WTC11 (cell line): ENCODE data around the gene ECI1. TPM values are rescaled to one million over a fixed set of nuclear protein-coding genes. Genes with fewer than 3 reads are reported as not detected.

ENCODE experiments used
- ATAC-seq: fragments of 200-7000 bp; cut with Tn5 transposase; 2 replicates; pipeline ENCODE4 v1.10.0; 2021; ENCODE audit warnings: mild to moderate bottlenecking, moderate library complexity
- CTCF ChIA-PET: fragments of 300-600 bp; sonication (Branson Sonifier 250); formaldehyde crosslinking; loops from one replicate; lab custom pipeline; 2021; ENCODE audit warnings: antibody characterized with exemption; lab: Charles Lee
- POLR2A ChIA-PET: fragments of 350-600 bp; sonication (Branson Sonifier 250); formaldehyde crosslinking; loops from one replicate; lab custom pipeline; 2021; ENCODE audit warnings: antibody characterized with exemption; lab: Charles Lee
- DNase-seq: peaks from one replicate; pipeline ENCODE4 v3.0.0; 2021; ENCODE audit warnings: low spot score
- H3K27ac Mint-ChIP-seq: 2 replicates; pipeline ENCODE4 v1.8.0; 2021; ENCODE audit warnings: mixed read lengths
- H3K27me3 Mint-ChIP-seq: 2 replicates; pipeline ENCODE4 v1.8.0; 2021; ENCODE audit warnings: low read depth, mild to moderate bottlenecking, moderate library complexity, mixed read lengths
- H3K36me3 Mint-ChIP-seq: 2 replicates; pipeline ENCODE4 v1.8.0; 2021; ENCODE audit warnings: mixed read lengths
- H3K4me1 Mint-ChIP-seq: 2 replicates; pipeline ENCODE4 v1.8.0; 2022; ENCODE audit warnings: mixed read lengths
- H3K4me3 Mint-ChIP-seq: 2 replicates; pipeline ENCODE4 v1.8.0; 2021; ENCODE audit warnings: mild to moderate bottlenecking, moderate library complexity, mixed read lengths
- H3K9me3 Mint-ChIP-seq: 2 replicates; pipeline ENCODE4 v1.8.0; 2021; ENCODE audit warnings: mixed read lengths
- CREB1 ChIP-seq: sonication (generic); formaldehyde crosslinking; IDR thresholded peaks from 2 replicates; pipeline ENCODE4 v1.8.0; 2023; ENCODE audit warnings: mild to moderate bottlenecking, missing genetic modification reagents
- EMX1 ChIP-seq: fragments of 250-450 bp; sonication (Bioruptor Pico); IDR thresholded peaks from 2 replicates; pipeline ENCODE4 v1.8.0; 2021; ENCODE audit warnings: mild to moderate bottlenecking
- MYBL2 ChIP-seq: sonication (generic); formaldehyde crosslinking; IDR thresholded peaks from 2 replicates; pipeline ENCODE4 v1.8.1; 2023; ENCODE audit warnings: mild to moderate bottlenecking, moderate library complexity, missing genetic modification reagents
- NFATC4 ChIP-seq: fragments of 250-450 bp; sonication (Bioruptor Pico); IDR thresholded peaks from 2 replicates; pipeline ENCODE4 v1.9.0; 2021; ENCODE audit warnings: mild to moderate bottlenecking
- NFE2L1 ChIP-seq: sonication (generic); formaldehyde crosslinking; IDR thresholded peaks from 2 replicates; pipeline ENCODE4 v1.8.1; 2023; ENCODE audit warnings: missing genetic modification reagents
- NR2C2 ChIP-seq: sonication (generic); formaldehyde crosslinking; IDR thresholded peaks from 2 replicates; pipeline ENCODE4 v1.8.0; 2022; ENCODE audit warnings: mild to moderate bottlenecking, missing genetic modification reagents
- SMAD3 ChIP-seq: sonication (generic); formaldehyde crosslinking; IDR thresholded peaks from 2 replicates; pipeline ENCODE4 v1.8.0; 2022; ENCODE audit warnings: missing genetic modification reagents, mild to moderate bottlenecking, borderline replicate concordance
- ZNF121 ChIP-seq: sonication (generic); formaldehyde crosslinking; IDR thresholded peaks from 2 replicates; pipeline ENCODE4 v1.8.0; 2023; ENCODE audit warnings: missing genetic modification reagents
- total RNA-seq: library from RNA; stranded (reverse); gene quantifications from 3 replicates; pipeline ENCODE4 v1.2.3, GENCODE V29; 2021
- TF ChIP-seq, protein P1 (sequence below): sonication (generic); formaldehyde crosslinking; IDR thresholded peaks from 2 replicates; pipeline ENCODE4 v1.8.0; 2023; ENCODE audit warnings: missing genetic modification reagents
- TF ChIP-seq, protein P2 (sequence below): sonication (generic); formaldehyde crosslinking; IDR thresholded peaks from 2 replicates; pipeline ENCODE4 v1.8.1; 2023; ENCODE audit warnings: mild to moderate bottlenecking, missing genetic modification reagents, moderate library complexity
- TF ChIP-seq, protein P3 (sequence below): sonication (generic); formaldehyde crosslinking; IDR thresholded peaks from 2 replicates; pipeline ENCODE4 v1.8.1; 2023; ENCODE audit warnings: mild to moderate bottlenecking, missing genetic modification reagents, moderate library complexity
- TF ChIP-seq, protein P4 (sequence below): sonication (generic); formaldehyde crosslinking; IDR thresholded peaks from 2 replicates; pipeline ENCODE4 v1.8.1; 2022; ENCODE audit warnings: missing genetic modification reagents, borderline replicate concordance
- TF ChIP-seq, protein P5 (sequence below): sonication (generic); formaldehyde crosslinking; IDR thresholded peaks from 2 replicates; pipeline ENCODE4 v1.8.0; 2022; ENCODE audit warnings: mild to moderate bottlenecking, missing genetic modification reagents
- TF ChIP-seq, protein P6 (sequence below): sonication (generic); formaldehyde crosslinking; IDR thresholded peaks from 2 replicates; pipeline ENCODE4 v1.8.0; 2022; ENCODE audit warnings: mild to moderate bottlenecking, missing genetic modification reagents
- TF ChIP-seq, protein P7 (sequence below): sonication (generic); formaldehyde crosslinking; IDR thresholded peaks from 2 replicates; pipeline ENCODE4 v1.8.1; 2022; ENCODE audit warnings: low read depth, missing genetic modification reagents, borderline replicate concordance

The ECI1 gene
- total RNA-seq, 1 experiment from 2014 or later: 100 TPM

DNA sequence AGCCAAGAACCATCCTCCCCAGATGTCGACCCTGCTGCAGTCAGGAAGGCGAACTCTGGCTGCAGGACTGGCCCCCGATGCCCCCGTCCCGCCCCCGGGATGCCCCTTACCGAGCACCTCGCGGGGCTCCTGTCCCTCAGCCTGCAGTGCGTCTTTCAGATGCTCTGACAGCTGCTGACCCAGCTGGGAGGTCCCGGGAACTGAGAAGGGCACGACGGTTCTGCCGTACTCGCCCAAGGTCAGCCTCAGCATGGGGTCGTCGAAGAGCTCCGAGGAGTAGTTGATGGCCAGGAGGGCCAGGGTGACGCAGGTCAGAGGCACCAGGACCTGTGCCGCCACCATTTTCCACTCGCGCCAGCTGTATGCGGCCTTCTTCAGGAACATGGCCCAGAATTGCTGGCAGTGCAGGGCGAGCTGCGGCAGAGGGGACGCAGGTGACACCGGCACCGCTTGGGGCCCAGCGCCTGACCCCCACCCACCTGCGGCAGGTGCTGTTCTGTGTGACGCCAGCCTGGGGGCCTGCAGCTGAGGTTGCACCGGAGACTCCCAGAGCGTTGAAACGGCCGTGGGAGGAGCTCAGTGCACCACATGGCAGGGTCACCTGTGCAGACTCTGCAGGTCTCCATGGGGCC lies 36.6 kb upstream of the ECI1 start:
- no peak for ATAC-seq
- H3K36me3 Mint-ChIP-seq: no peaks in the 10 kb centered on the region
- no peaks in the 10 kb centered on the region for H3K4me1 Mint-ChIP-seq
- no peak overlapping the region for H3K4me3 Mint-ChIP-seq
- CTCF ChIA-PET: interaction anchor here (0.6 to 1.9 kb wide), 3 partner anchors 52 to 733 kb away, joined by 3 to 9 read pairs (median 4); partner anchors contain the start of gene ABCA3
- no peak for DNase-seq
- TF ChIP-seq, protein P1, sequence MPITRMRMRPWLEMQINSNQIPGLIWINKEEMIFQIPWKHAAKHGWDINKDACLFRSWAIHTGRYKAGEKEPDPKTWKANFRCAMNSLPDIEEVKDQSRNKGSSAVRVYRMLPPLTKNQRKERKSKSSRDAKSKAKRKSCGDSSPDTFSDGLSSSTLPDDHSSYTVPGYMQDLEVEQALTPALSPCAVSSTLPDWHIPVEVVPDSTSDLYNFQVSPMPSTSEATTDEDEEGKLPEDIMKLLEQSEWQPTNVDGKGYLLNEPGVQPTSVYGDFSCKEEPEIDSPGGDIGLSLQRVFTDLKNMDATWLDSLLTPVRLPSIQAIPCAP (CRISPR knock-in tag): no peak
- TF ChIP-seq NFE2L1 (CRISPR knock-in tag): no peak
- no peak for TF ChIP-seq NFATC4 (CRISPR knock-in tag)
- H3K9me3 Mint-ChIP-seq: no peaks in the 10 kb centered on the region
- no peak overlapping the region for H3K27ac Mint-ChIP-seq
- H3K27me3 Mint-ChIP-seq: no peaks in the 10 kb centered on the region
- POLR2A ChIA-PET: interaction anchor here (0.8 kb wide), 1 partner anchor 192 kb away, joined by 3 read pairs; no protein-coding TSS in a partner anchor

DNA sequence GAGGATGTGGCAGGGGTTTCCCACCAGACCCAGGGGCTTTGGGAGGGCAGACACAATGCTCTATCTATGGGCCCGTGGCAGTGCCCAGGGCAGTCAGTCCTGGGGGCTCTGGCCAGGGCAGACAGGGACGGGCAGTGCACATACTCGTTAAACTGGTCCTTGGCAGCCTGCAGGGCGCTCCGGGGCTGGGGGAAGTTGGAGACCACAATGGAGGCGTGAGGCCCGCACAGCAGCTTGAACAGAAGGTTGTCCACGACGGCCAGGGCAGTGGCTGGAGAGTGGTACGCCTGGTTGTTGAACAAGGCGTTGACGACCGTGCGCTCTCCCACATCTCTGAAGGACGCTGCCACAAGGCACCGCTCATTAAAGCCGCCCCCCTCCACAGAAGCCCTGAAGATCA lies 35.2 kb upstream of the ECI1 start:
- POLR2A ChIA-PET: no interaction called here
- Mint-ChIP-seq H3K27me3 (no peaks in the 10 kb centered on the region), H3K9me3 (no peaks in the 10 kb centered on the region)

More for the DNA sequence above, 35.2 kb upstream of the ECI1 start:
- DNase-seq (no peak), ATAC-seq (no peak)
- H3K27ac Mint-ChIP-seq: no peak overlapping the region
- H3K36me3 Mint-ChIP-seq: no peaks in the 10 kb centered on the region
- TF ChIP-seq, protein P2, sequence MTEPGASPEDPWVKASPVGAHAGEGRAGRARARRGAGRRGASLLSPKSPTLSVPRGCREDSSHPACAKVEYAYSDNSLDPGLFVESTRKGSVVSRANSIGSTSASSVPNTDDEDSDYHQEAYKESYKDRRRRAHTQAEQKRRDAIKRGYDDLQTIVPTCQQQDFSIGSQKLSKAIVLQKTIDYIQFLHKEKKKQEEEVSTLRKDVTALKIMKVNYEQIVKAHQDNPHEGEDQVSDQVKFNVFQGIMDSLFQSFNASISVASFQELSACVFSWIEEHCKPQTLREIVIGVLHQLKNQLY (CRISPR knock-in tag): no peak
- TF ChIP-seq MYBL2 (CRISPR knock-in tag) (no peak), CREB1 (no peak), EMX1 (CRISPR knock-in tag) (no peak), NR2C2 (no peak), NFATC4 (CRISPR knock-in tag) (no peak), ZNF121 (no peak), SMAD3 (no peak)
- TF ChIP-seq, protein P3, sequence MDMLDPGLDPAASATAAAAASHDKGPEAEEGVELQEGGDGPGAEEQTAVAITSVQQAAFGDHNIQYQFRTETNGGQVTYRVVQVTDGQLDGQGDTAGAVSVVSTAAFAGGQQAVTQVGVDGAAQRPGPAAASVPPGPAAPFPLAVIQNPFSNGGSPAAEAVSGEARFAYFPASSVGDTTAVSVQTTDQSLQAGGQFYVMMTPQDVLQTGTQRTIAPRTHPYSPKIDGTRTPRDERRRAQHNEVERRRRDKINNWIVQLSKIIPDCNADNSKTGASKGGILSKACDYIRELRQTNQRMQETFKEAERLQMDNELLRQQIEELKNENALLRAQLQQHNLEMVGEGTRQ: no peak
- TF ChIP-seq, protein P4, sequence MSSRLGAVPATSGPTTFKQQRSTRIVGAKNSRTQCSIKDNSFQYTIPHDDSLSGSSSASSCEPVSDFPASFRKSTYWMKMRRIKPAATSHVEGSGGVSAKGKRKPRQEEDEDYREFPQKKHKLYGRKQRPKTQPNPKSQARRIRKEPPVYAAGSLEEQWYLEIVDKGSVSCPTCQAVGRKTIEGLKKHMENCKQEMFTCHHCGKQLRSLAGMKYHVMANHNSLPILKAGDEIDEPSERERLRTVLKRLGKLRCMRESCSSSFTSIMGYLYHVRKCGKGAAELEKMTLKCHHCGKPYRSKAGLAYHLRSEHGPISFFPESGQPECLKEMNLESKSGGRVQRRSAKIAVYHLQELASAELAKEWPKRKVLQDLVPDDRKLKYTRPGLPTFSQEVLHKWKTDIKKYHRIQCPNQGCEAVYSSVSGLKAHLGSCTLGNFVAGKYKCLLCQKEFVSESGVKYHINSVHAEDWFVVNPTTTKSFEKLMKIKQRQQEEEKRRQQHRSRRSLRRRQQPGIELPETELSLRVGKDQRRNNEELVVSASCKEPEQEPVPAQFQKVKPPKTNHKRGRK (CRISPR knock-in tag): no peak
- TF ChIP-seq, protein P5, sequence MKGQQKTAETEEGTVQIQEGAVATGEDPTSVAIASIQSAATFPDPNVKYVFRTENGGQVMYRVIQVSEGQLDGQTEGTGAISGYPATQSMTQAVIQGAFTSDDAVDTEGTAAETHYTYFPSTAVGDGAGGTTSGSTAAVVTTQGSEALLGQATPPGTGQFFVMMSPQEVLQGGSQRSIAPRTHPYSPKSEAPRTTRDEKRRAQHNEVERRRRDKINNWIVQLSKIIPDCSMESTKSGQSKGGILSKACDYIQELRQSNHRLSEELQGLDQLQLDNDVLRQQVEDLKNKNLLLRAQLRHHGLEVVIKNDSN (CRISPR knock-in tag): no peak
- TF ChIP-seq, protein P6, sequence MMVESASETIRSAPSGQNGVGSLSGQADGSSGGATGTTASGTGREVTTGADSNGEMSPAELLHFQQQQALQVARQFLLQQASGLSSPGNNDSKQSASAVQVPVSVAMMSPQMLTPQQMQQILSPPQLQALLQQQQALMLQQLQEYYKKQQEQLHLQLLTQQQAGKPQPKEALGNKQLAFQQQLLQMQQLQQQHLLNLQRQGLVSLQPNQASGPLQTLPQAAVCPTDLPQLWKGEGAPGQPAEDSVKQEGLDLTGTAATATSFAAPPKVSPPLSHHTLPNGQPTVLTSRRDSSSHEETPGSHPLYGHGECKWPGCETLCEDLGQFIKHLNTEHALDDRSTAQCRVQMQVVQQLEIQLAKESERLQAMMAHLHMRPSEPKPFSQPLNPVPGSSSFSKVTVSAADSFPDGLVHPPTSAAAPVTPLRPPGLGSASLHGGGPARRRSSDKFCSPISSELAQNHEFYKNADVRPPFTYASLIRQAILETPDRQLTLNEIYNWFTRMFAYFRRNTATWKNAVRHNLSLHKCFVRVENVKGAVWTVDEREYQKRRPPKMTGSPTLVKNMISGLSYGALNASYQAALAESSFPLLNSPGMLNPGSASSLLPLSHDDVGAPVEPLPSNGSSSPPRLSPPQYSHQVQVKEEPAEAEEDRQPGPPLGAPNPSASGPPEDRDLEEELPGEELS (CRISPR knock-in tag): no peak
- TF ChIP-seq, protein P7, sequence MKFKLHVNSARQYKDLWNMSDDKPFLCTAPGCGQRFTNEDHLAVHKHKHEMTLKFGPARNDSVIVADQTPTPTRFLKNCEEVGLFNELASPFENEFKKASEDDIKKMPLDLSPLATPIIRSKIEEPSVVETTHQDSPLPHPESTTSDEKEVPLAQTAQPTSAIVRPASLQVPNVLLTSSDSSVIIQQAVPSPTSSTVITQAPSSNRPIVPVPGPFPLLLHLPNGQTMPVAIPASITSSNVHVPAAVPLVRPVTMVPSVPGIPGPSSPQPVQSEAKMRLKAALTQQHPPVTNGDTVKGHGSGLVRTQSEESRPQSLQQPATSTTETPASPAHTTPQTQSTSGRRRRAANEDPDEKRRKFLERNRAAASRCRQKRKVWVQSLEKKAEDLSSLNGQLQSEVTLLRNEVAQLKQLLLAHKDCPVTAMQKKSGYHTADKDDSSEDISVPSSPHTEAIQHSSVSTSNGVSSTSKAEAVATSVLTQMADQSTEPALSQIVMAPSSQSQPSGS (CRISPR knock-in tag): no peak
- H3K4me3 Mint-ChIP-seq: no peak overlapping the region
- CTCF ChIA-PET: interaction anchor here (0.9 to 2.6 kb wide), 2 partner anchors 10 to 11 kb away, joined by 3 to 10 read pairs; no protein-coding TSS in a partner anchor
- no peaks in the 10 kb centered on the region for H3K4me1 Mint-ChIP-seq
